NCI-H526 (cell line): Measurements from ENCODE around the gene EXOC4.

Experiments used
- DNase-seq, 2 experiments: peaks; one replicate each; lab custom pipeline; 2025; lab: John Stamatoyannopoulos, UW

Gene EXOC4

GRCh38 chr7:133573554-133574265, 320.8 kb downstream of the EXOC4 start:
- no peak for DNase-seq

- no peak for DNase-seq
Observed at GRCh38 chr7:133575726-133576440, 323.0 kb downstream of the EXOC4 start.

- no peak for DNase-seq
Observed at GRCh38 chr7:133576612-133577168, 323.8 kb downstream of the EXOC4 start.

- DNase-seq, result no peak
Observed at GRCh38 chr7:133582766-133583523, 330.1 kb downstream of the EXOC4 start.

- no peak for DNase-seq
Observed at GRCh38 chr7:133583545-133584171, 330.8 kb downstream of the EXOC4 start.

GRCh38 chr7:133584956-133585668, 332.2 kb downstream of the EXOC4 start:
- DNase-seq, result no peak

GRCh38 chr7:133586253-133586652, 333.4 kb downstream of the EXOC4 start:
- DNase-seq, result no peak

- DNase-seq, result no peak
Observed at GRCh38 chr7:133587903-133588302, 335.0 kb downstream of the EXOC4 start.

- DNase-seq, result no peak
Observed at GRCh38 chr7:133590795-133591194, 337.9 kb downstream of the EXOC4 start.

- DNase-seq, result no peak
Observed at GRCh38 chr7:133591704-133592340, 338.9 kb downstream of the EXOC4 start.

GRCh38 chr7:133593561-133593960, 340.7 kb downstream of the EXOC4 start:
- DNase-seq, result no peak

- no peak for DNase-seq
Observed at GRCh38 chr7:133601617-133602016, 348.7 kb downstream of the EXOC4 start.

- DNase-seq, result no peak
Observed at GRCh38 chr7:133602291-133602690, 349.4 kb downstream of the EXOC4 start.

- no peak for DNase-seq
Observed at GRCh38 chr7:133606991-133607390, 354.1 kb downstream of the EXOC4 start.

- DNase-seq, result no peak
Observed at GRCh38 chr7:133609806-133610205, 356.9 kb downstream of the EXOC4 start.

- no peak for DNase-seq
Observed at GRCh38 chr7:133611955-133612354, 359.1 kb downstream of the EXOC4 start.

GRCh38 chr7:133613250-133613790, 360.4 kb downstream of the EXOC4 start:
- no peak for DNase-seq

GRCh38 chr7:133614251-133614650, 361.4 kb downstream of the EXOC4 start:
- no peak for DNase-seq

- DNase-seq, result no peak
Observed at GRCh38 chr7:133618970-133619369, 366.1 kb downstream of the EXOC4 start.

- DNase-seq, result no peak
Observed at GRCh38 chr7:133619491-133619890, 366.6 kb downstream of the EXOC4 start.

GRCh38 chr7:133623721-133624120, 370.8 kb downstream of the EXOC4 start:
- DNase-seq, result no peak
